HG03066 (cell line): ENCODE measurements around the gene MOB3A.
A peak's percentile ranks its signal among the peaks of the same experiment; 100 is the strongest.

ENCODE experiments used
- ATAC-seq: cut with Tn5 transposase; IDR thresholded peaks from one replicate; pipeline ENCODE4 v1.9.1; 2021; ENCODE audit warnings: low read depth; ENCODE audit not compliant: unreplicated experiment

The MOB3A gene

GRCh38 chr19:2048104-2048958, 47.8 kb downstream of the MOB3A start:
- no peak for ATAC-seq

GRCh38 chr19:2047449-2048103, 48.5 kb downstream of the MOB3A start:
- no peak for ATAC-seq

- no peak for ATAC-seq
These were observed 49.1 kb downstream of the MOB3A start for GRCh38 chr19:2047076-2047448.

GRCh38 chr19:2046046-2046907, 49.8 kb downstream of the MOB3A start:
- no peak for ATAC-seq

- ATAC-seq, result no peak
These were observed 50.6 kb downstream of the MOB3A start for GRCh38 chr19:2045501-2046045.

- ATAC-seq, result no peak
These were observed 51.2 kb downstream of the MOB3A start for GRCh38 chr19:2044709-2045500.

GRCh38 chr19:2043961-2044708, 52.0 kb downstream of the MOB3A start:
- no peak for ATAC-seq

- no peak for ATAC-seq
These were observed 52.9 kb downstream of the MOB3A start for GRCh38 chr19:2043251-2043641.

- ATAC-seq, result no peak
These were observed 53.5 kb downstream of the MOB3A start for GRCh38 chr19:2042485-2043250.

GRCh38 chr19:2041683-2042484, 54.2 kb downstream of the MOB3A start:
- ATAC-seq, result peak; percentile 60

GRCh38 chr19:2041433-2041682, 54.8 kb downstream of the MOB3A start:
- no peak for ATAC-seq

GRCh38 chr19:2040647-2041432, 55.3 kb downstream of the MOB3A start:
- ATAC-seq, result no peak

GRCh38 chr19:2039959-2040646, 56.0 kb downstream of the MOB3A start:
- no peak for ATAC-seq

- no peak for ATAC-seq
These were observed 56.8 kb downstream of the MOB3A start for GRCh38 chr19:2039089-2039958.

- ATAC-seq, result no peak
These were observed 57.6 kb downstream of the MOB3A start for GRCh38 chr19:2038284-2039088.
